ENCODE data around the gene TMTC1.

Gene TMTC1

DNA sequence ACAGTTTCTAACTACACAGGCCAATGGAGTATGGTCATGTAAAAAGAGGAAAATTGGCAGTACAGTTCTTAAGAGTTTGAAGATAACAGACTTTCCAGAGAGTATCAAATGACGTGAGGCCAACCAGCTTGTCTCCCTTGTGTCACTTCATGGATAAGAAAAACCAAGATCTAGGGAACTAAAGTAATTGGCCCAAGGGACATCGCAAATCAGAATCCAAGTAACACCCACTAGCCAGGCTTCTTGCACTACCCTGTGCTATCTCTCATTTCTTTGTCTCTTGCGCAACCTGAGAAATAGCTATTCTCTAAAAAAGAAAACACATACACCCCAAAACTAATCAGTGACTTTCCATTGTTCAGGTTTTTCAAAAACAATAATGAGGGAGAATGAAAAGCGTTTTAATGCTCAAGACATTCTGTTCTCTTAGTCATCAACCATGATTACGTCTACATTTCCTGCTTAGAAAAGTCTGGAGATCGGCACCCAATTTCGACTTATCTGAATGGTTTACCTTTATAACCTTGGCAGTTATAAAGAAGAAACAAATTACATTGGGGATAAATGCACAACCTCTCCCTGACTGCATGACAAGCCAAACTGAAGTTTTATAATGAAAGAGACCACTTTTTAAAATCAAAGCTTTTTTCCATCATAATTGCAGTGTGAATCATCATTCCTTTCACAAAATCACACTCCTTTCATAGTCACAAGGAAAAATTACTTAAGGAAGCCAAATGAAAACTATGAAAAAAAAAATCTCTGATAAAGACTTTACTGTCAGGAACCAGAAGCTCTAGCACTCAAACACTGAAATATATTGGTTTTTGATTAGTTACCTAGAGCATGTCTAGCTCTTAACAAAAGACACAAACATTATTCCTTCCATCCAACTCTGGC, 42.1 kb downstream of the TMTC1 start:
- DNase-seq (ENCODE audit: extremely low read depth, low read depth): no peak
- TF ChIP-seq, protein P1, sequence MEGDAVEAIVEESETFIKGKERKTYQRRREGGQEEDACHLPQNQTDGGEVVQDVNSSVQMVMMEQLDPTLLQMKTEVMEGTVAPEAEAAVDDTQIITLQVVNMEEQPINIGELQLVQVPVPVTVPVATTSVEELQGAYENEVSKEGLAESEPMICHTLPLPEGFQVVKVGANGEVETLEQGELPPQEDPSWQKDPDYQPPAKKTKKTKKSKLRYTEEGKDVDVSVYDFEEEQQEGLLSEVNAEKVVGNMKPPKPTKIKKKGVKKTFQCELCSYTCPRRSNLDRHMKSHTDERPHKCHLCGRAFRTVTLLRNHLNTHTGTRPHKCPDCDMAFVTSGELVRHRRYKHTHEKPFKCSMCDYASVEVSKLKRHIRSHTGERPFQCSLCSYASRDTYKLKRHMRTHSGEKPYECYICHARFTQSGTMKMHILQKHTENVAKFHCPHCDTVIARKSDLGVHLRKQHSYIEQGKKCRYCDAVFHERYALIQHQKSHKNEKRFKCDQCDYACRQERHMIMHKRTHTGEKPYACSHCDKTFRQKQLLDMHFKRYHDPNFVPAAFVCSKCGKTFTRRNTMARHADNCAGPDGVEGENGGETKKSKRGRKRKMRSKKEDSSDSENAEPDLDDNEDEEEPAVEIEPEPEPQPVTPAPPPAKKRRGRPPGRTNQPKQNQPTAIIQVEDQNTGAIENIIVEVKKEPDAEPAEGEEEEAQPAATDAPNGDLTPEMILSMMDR (IDR thresholded peaks at IDR 0.05; ENCODE audit: low read depth, low read length, missing control alignments): no peak
- H3K4me3 ChIP-seq (replicated peaks; ENCODE audit: low read depth, low read length): no peak overlapping the region

DNA sequence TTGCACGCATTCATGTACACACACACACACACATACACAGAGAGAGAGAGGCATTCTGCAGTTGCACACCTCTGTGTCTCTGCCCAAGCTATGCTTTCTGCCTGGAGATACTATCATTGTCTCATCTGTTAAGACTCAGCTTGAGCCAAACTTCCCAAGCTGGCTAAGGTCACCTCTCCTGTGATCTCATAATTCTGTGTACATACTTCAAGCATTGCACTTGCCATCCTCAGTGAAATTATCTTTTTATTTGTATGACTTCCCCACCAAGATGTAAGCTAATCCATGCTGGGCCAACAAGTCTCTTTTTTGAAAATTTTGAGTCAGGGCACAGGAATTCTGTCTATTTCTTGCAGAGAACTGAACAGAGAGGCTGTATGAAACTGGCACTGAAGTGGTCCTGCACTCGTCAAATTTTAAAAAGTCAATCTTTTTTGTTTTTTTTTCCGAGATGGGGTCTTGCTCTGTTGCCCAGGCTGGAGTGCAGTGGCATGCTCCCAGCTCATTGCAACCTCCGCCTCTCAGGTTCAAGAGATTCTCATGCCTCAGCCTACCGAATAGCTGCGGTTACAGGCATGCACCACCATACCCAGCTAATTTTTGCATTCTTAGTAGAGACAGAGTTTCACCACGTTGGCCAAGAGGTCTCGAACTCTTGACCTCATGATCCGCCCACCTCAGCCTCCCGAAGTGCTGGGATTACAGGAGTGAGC, 44.3 kb downstream of the TMTC1 start:
- no peak for DNase-seq (ENCODE audit: extremely low read depth, low read depth)
- H3K4me3 ChIP-seq (replicated peaks; ENCODE audit: low read depth, low read length): no peak overlapping the region
- TF ChIP-seq, protein P1 (IDR thresholded peaks at IDR 0.05; ENCODE audit: low read depth, low read length, missing control alignments): no peak

DNA sequence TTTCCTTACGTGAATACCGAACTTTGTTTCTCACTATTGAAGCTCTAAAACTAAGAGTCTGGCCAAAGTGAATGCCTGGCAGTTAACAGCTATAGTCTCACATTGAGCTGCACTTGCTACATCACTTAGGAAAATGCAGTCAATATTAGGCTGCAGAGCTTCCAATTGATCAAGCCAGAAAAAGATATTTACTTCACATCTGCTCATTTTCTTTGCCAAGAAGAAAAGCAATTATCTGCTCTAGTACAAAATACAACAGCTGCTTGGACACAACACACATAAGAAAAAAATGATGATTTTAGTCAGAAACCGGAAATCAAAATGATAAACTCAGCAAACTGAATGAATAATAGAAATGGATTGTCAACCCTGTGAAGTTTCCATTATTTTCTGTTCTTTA, 45.4 kb downstream of the TMTC1 start:
- no peak overlapping the region for H3K4me3 ChIP-seq (replicated peaks; ENCODE audit: low read depth, low read length)
- no peak for DNase-seq (ENCODE audit: extremely low read depth, low read depth)

GRCh38 chr12:29737644-29738043, 46.1 kb downstream of the TMTC1 start:
- no peak overlapping the region for H3K4me3 ChIP-seq (replicated peaks; ENCODE audit: low read depth, low read length)
- TF ChIP-seq, protein P1 (IDR thresholded peaks at IDR 0.05; ENCODE audit: low read depth, low read length, missing control alignments): no peak
- no peak for DNase-seq (ENCODE audit: extremely low read depth, low read depth)

More for the DNA sequence above, 45.4 kb downstream of the TMTC1 start:
- TF ChIP-seq, protein P1 (IDR thresholded peaks at IDR 0.05; ENCODE audit: low read depth, low read length, missing control alignments): no peak

DNA sequence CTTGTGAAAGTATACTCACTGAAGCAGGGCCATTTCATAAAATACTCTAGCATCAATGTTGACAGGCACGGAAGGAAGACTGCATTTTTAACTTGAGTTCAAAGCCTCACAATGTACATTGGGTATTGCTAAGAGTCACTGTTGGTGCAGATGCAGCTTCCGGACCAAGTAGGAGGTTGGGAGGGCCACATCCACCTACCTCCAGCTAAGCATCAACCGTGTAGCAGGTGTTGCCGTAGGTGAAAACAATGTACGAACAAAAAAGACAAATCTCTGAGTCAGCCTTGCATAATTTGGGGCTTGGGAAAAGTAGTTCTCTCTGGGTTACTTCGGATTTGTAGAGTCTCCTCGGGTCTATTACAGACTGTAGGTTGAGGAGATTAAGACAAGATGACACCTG, 48.1 kb downstream of the TMTC1 start:
- TF ChIP-seq, protein P1 (IDR thresholded peaks at IDR 0.05; ENCODE audit: low read depth, low read length, missing control alignments): no peak
- no peak for DNase-seq (ENCODE audit: extremely low read depth, low read depth)
- no peak overlapping the region for H3K4me3 ChIP-seq (replicated peaks; ENCODE audit: low read depth, low read length)

DNA sequence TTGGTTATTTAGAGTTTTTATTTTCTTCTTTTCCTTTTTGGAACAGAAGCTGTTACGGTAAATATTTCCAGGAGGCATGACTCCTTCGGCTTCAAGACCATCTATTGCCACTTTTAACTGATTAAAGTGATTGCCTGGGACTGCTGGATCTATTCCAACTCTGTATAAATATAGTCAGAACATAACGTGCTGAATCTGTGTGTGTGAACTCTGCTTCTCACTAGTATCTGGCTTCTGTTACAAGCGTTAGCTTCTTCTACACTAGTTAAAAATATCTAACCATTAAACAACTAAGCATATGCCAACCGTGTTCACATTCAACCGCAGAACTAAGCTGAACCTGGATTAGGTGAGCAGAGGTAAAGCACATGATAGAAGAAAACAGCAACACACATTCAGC, 49.0 kb downstream of the TMTC1 start:
- TF ChIP-seq, protein P1 (IDR thresholded peaks at IDR 0.05; ENCODE audit: low read depth, low read length, missing control alignments): no peak

More for the DNA sequence above, 49.0 kb downstream of the TMTC1 start:
- no peak for DNase-seq (ENCODE audit: extremely low read depth, low read depth)
- H3K4me3 ChIP-seq (replicated peaks; ENCODE audit: low read depth, low read length): no peak overlapping the region

Measured in HFF-Myc (cell line).